GM12878 (cell line): ENCODE measurements around the gene HPD. TPM values are rescaled to one million over a fixed set of nuclear protein-coding genes. Genes with fewer than 3 reads are reported as not detected.

Experiments
- ATF7 ChIP-seq: fragments of 450-650 bp; IDR thresholded peaks from 2 replicates; pipeline ENCODE4 v1.6.1; 2016; ENCODE audit warnings: low read depth, mild to moderate bottlenecking
- BRCA1 ChIP-seq: IDR thresholded peaks from 2 replicates; pipeline ENCODE4 v1.6.1; 2011; ENCODE audit warnings: low read depth, low read length, improper control_type of control experiment
- CEBPZ ChIP-seq: fragments of 150-350 bp; IDR thresholded peaks from 2 replicates; pipeline ENCODE4 v1.6.1; 2016; ENCODE audit warnings: low read depth, low read length
- CHD2 ChIP-seq: IDR thresholded peaks from 2 replicates; pipeline ENCODE4 v1.6.1; 2011; ENCODE audit warnings: low read depth, low read length, improper control_type of control experiment, borderline replicate concordance
- EED ChIP-seq: sonication (generic); IDR thresholded peaks from 2 replicates; pipeline ENCODE4 v1.6.1; 2016; ENCODE audit warnings: antibody characterized with exemption, low read depth
- EP300 ChIP-seq, 2 experiments: fragments of 150-350 bp in 1 of 2; IDR thresholded peaks; 2 replicates each; pipeline ENCODE4 v1.6.1; 2011 to 2012; ENCODE audit warnings: low read depth in 2 of 2, low read length in 2 of 2, borderline replicate concordance in 1 of 2, improper control_type of control experiment in 1 of 2, inconsistent platforms in 1 of 2; ENCODE audit not compliant: control insufficient read depth in 1 of 2
- ETV6 ChIP-seq, 2 experiments: fragments of 450-650 bp in 1 of 2; IDR thresholded peaks in 1 of 2; conservative IDR thresholded peaks in 1 of 2; 2 replicates each; pipeline ENCODE4 v1.6.1; 2014; ENCODE audit warnings: antibody characterized with exemption in 1 of 2, borderline replicate concordance in 1 of 2, low read depth in 1 of 2, mild to moderate bottlenecking in 1 of 2, moderate library complexity in 1 of 2
- EZH2 ChIP-seq: IDR thresholded peaks from 2 replicates; pipeline ENCODE4 v1.6.1; 2012; ENCODE audit warnings: low read depth, mild to moderate bottlenecking, control low read depth, inconsistent platforms, low read length, borderline replicate concordance; ENCODE audit not compliant: control insufficient read depth
- HDAC2 ChIP-seq: fragments of 200-600 bp; sonication (generic); IDR thresholded peaks from 2 replicates; pipeline ENCODE4 v1.6.1; 2017
- JUND ChIP-seq: IDR thresholded peaks from 2 replicates; pipeline ENCODE4 v1.6.1; 2012; ENCODE audit warnings: low read depth, mild to moderate bottlenecking, low read length, improper control_type of control experiment, moderate library complexity
- KDM1A ChIP-seq: fragments of 200-600 bp; sonication (generic); IDR thresholded peaks from 2 replicates; pipeline ENCODE4 v1.6.1; 2016; ENCODE audit warnings: borderline replicate concordance
- KLF5 ChIP-seq: fragments of 450-650 bp; IDR thresholded peaks from 2 replicates; pipeline ENCODE4 v1.6.1; 2014; ENCODE audit warnings: mild to moderate bottlenecking; ENCODE audit not compliant: partially characterized antibody
- NFIC ChIP-seq: IDR thresholded peaks from 2 replicates; pipeline ENCODE4 v1.6.1; 2012; ENCODE audit warnings: low read depth, mild to moderate bottlenecking, inconsistent platforms, low read length, moderate library complexity
- NFXL1 ChIP-seq: fragments of 450-650 bp; IDR thresholded peaks from 2 replicates; pipeline ENCODE4 v1.6.1; 2017; ENCODE audit warnings: antibody characterized with exemption, mild to moderate bottlenecking, borderline replicate concordance
- POLR2AphosphoS5 ChIP-seq: IDR thresholded peaks from 2 replicates; pipeline ENCODE4 v1.6.1; 2011; ENCODE audit warnings: mild to moderate bottlenecking, low read length, inconsistent platforms
- RFX5 ChIP-seq: IDR thresholded peaks from 2 replicates; pipeline ENCODE4 v1.6.1; 2011; ENCODE audit warnings: low read depth, low read length, improper control_type of control experiment
- SIX5 ChIP-seq: IDR thresholded peaks from 2 replicates; pipeline ENCODE4 v1.6.1; 2011; ENCODE audit warnings: mild to moderate bottlenecking, low read depth, low read length, moderate library complexity; ENCODE audit not compliant: severe bottlenecking
- SMAD5 ChIP-seq: IDR thresholded peaks from 2 replicates; pipeline ENCODE4 v1.6.1; 2016; ENCODE audit warnings: antibody characterized with exemption, low read depth
- SREBF2 ChIP-seq: IDR thresholded peaks from 2 replicates; pipeline ENCODE4 v1.6.1; 2012; ENCODE audit warnings: mild to moderate bottlenecking, low read length
- TCF12 ChIP-seq: IDR thresholded peaks from 2 replicates; pipeline ENCODE4 v1.6.1; 2011; ENCODE audit warnings: low read depth, mild to moderate bottlenecking, low read length
- TCF7 ChIP-seq: IDR thresholded peaks from 2 replicates; pipeline ENCODE4 v1.6.1; 2014; ENCODE audit warnings: antibody characterized with exemption, borderline replicate concordance
- WRNIP1 ChIP-seq: IDR thresholded peaks from 2 replicates; pipeline ENCODE4 v1.6.1; 2011; ENCODE audit warnings: low read depth, low read length, improper control_type of control experiment, borderline replicate concordance
- ZNF687 ChIP-seq: fragments of 450-650 bp; IDR thresholded peaks from 2 replicates; pipeline ENCODE4 v1.6.1; 2017; ENCODE audit warnings: mild to moderate bottlenecking, moderate library complexity
- polyA plus RNA-seq, 11 experiments: library from polyadenylated mRNA; depleted of rRNA in 4 of 11; unstranded in 6 of 11; stranded (reverse) in 5 of 11; fragments of >200 nt; fragmentation: Nextera tagmentation in 4 of 11; fragmentation: Illumina TruSeq in 1 of 11; extraction: Ambion mirVana in 4 of 11; extraction: Trizol in 1 of 11; gene quantifications; 1 replicate in 1 of 11; 2 replicates in 10 of 11; pipeline versions ENCODE4 v1.2.1 to v1.2.3, GENCODE V29; 2011 to 2016; ENCODE audit warnings: inconsistent platforms in 2 of 11, missing spikeins in 2 of 11, low read depth in 1 of 11
- total RNA-seq, 4 experiments: library from RNA; depleted of rRNA in 3 of 4; stranded (reverse); fragments of >200 nt in 3 of 4; fragmentation: Illumina TruSeq in 1 of 4; extraction: Trizol in 1 of 4; gene quantifications; 2 replicates each; pipeline versions ENCODE4 v1.2.1 to v1.2.3, GENCODE V29; 2013 to 2021

The HPD gene
- total and polyA plus RNA-seq, 10 of the 15 experiments (the other 5 are each of a cell fraction or from before 2014, with no cell fraction given), result 0.04 to 0.69 (median 0.28) TPM; not detected in 7

GRCh38 chr12:121800694-121801594 lies 57.7 kb downstream of the HPD start (continued):
- no peak for TF ChIP-seq JUND
- TF ChIP-seq SIX5, result no peak
- no peak for TF ChIP-seq RFX5
- TF ChIP-seq HDAC2, result no peak
- TF ChIP-seq POLR2AphosphoS5, result peak; percentile 41; the same call in 1 of the 2 replicates
- no peak for TF ChIP-seq WRNIP1
- TF ChIP-seq ZNF687, result peak; percentile 64; the same call in 1 of the 2 replicates
- TF ChIP-seq CHD2, result no peak
- no peak for TF ChIP-seq KDM1A
- peak; percentile 47; the same call in 1 of the 2 replicates for TF ChIP-seq SMAD5
- TF ChIP-seq EZH2, result no peak
- no peak for TF ChIP-seq TCF7
- no peak for TF ChIP-seq CEBPZ
- no peak for TF ChIP-seq BRCA1
- TF ChIP-seq NFIC, result no peak
- TF ChIP-seq KLF5, result no peak
- peak; percentile 95 for TF ChIP-seq NFXL1
- TF ChIP-seq EED, result no peak
- no peak for TF ChIP-seq EP300 (IDR thresholded peaks at IDR 0.05; ENCODE audit: borderline replicate concordance in 1 of 2, control insufficient read depth in 1 of 2, low read depth in 2 of 2, low read length in 2 of 2)
- no peak for TF ChIP-seq ATF7
- no peak for TF ChIP-seq SREBF2
- TF ChIP-seq TCF12, result peak; percentile 7; the same call in 1 of the 2 replicates
- TF ChIP-seq ETV6 (conservative IDR thresholded peaks at IDR 0.05 in 1 of 2, IDR thresholded peaks at IDR 0.05 in 1 of 2; ENCODE audit: borderline replicate concordance in 1 of 2, low read depth in 1 of 2), result no peak
